GM19239 (cell line): ENCODE results near the gene MTREX.

Experiments
- DNase-seq: peaks from one replicate; pipeline ENCODE4 v3.0.0; 2011; ENCODE audit warnings: low spot score; ENCODE audit not compliant: insufficient read length
- FAIRE-seq: peaks from 2 replicates; lab custom pipeline; 2011; peaks lifted over from hg19 to GRCh38; lab: Jason Lieb, UNC

The MTREX gene

DNA sequence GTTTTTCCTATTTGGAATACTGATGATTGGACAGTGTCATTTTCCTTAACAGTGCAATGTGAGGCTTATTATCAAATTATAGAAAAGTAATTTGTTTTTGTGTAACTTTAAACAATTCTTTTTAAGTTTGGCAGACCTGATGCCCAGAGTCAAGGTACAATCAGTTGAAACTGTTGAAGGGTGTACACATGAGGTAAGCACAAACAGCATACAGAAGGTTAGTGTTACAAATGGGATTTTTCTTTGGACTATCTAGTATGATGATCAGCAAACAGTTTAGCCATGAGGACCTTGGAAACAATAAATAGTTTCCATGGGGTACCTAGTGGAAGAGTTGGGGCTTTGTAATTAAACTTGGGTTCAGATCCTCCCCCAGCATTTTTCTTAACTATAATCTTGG is 16.2 kb downstream of the MTREX start:
- no peak for DNase-seq

DNA sequence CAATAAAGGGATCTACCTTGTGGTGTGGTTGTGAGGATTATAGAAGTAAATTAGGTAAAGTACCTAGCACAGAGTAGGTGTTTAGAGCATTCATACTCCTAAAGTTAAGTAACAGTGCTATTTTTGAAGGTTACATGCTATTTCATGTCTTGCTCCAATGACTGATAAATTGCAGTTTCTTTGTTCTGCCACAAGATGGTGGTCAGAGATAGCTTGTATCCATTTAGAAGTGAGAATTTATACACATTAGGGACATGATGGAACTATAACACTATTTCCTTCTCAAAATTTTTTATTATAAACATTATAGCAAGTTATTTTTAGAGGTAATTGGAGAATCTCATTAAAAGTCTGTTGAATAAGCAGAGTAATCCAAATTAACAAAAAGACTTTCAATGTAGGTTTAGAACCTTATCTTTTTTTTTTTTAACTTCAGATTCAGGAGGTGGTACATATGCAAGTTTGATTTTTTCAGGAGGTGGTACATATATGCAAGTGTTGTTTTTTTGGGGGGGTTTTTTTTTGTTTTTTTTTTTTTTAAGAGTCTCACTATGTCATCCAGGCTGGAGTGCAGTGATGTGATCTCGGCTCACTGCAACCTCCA is 17.1 kb downstream of the MTREX start:
- DNase-seq = no peak
- peak; percentile 88 for FAIRE-seq

More for the DNA sequence above, 16.2 kb downstream of the MTREX start:
- no peak for FAIRE-seq

- peak; percentile 28 for FAIRE-seq
These were observed 17.8 kb downstream of the MTREX start for GRCh38 chr5:55325621-55326020.

GRCh38 chr5:55327281-55327680 is 19.5 kb downstream of the MTREX start:
- FAIRE-seq = no peak
- no peak for DNase-seq

More at GRCh38 chr5:55325621-55326020, 17.8 kb downstream of the MTREX start:
- DNase-seq = no peak

DNA sequence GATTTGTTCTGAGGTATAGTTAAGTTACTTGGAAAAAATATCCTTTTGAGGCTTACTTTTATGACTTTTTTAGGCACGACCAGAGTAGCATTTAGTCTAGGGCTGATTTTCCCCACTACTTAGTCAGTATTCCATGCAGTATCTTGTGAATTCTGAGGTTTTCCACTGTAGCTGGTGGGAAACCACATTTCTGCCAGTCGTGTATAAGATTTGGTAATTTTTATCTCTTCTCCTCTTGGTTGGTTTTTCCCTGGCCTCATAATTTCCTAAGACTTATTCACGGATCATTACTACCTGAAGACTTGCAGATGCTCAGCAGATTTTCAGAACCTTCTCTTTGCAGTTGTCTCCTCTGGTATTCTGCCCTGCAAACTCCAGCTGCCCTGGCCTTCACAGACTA is 23.5 kb downstream of the MTREX start:
- no peak for DNase-seq
- FAIRE-seq = peak; percentile 64

GRCh38 chr5:55333017-55333416 is 25.2 kb downstream of the MTREX start:
- no peak for DNase-seq
- FAIRE-seq = peak; percentile 56

GRCh38 chr5:55333811-55334210 is 26.0 kb downstream of the MTREX start:
- DNase-seq (no peak), FAIRE-seq (no peak)

GRCh38 chr5:55338092-55338613 is 30.4 kb downstream of the MTREX start:
- DNase-seq (no peak), FAIRE-seq (peak; percentile 4)

GRCh38 chr5:55338810-55339243 is 31.0 kb downstream of the MTREX start:
- FAIRE-seq = peak; percentile 45
- DNase-seq = no peak

DNA sequence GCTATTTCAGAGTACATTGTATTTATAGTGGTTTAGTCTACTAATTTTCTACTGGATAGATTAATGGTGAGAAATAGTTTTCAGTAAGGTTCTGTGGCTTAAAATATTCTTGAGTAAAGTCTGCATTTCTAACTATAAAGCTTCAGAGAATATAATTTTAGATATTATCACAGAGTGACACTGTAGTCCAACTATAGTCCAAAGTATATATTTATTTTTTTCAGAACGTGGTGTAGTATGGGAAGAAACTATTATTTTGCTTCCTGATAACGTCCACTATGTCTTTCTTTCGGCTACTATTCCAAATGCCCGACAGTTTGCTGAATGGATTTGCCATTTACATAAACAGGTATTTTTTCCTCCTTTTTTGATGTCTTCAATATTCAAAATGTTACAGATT is 35.3 kb downstream of the MTREX start:
- FAIRE-seq (no peak), DNase-seq (no peak)

- DNase-seq = no peak
These were observed 35.8 kb downstream of the MTREX start for GRCh38 chr5:55343609-55344008.

GRCh38 chr5:55344392-55344992 is 36.7 kb downstream of the MTREX start:
- DNase-seq (peak; percentile 4), FAIRE-seq (peak; percentile 79)

More at GRCh38 chr5:55343609-55344008, 35.8 kb downstream of the MTREX start:
- no peak for FAIRE-seq

GRCh38 chr5:55345327-55345726 is 37.5 kb downstream of the MTREX start:
- no peak for DNase-seq
- FAIRE-seq = no peak

DNA sequence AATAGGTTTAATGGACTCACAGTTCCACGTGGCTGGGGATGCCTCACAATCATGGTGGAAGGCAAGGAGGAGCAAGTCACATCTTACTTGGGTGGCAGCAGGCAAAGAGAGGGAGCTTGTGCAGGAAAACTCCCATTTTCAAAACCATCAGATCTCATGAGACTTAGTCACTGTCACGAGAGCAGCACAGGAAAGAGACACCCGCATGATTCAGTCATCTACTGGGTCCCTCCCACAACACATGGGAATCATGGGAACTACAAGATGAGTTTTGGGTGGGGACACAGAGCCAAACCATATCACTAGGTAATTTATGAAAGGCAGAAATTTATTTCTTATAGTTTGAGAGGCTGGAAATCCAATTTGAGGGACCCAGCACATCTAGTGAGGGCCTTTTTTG is 40.0 kb downstream of the MTREX start:
- FAIRE-seq = no peak
- DNase-seq = no peak

DNA sequence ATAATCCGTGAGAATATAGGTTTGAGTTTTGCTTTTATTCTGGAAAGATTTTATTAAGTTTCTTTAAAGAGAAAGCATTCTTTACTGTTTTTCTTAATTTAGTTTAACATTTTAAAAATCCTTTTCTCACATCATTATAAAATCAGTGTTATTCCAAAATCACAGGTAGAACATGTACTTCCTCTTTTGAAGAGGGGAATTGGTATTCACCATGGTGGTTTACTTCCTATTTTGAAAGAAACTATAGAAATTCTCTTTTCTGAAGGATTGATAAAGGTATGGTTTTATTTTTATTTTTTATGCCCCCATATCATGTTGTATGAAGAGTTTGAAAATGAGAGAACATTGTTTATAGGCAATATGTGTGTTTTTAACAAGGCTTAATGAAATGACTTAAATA is 43.0 kb downstream of the MTREX start:
- FAIRE-seq (no peak), DNase-seq (no peak)

- DNase-seq = no peak
- no peak for FAIRE-seq
These were observed 49.1 kb downstream of the MTREX start for GRCh38 chr5:55356896-55357295.

- no peak for DNase-seq
- no peak for FAIRE-seq
These were observed 52.4 kb downstream of the MTREX start for GRCh38 chr5:55360190-55360589.

GRCh38 chr5:55363856-55364255 is 56.1 kb downstream of the MTREX start:
- FAIRE-seq (no peak), DNase-seq (no peak)

DNA sequence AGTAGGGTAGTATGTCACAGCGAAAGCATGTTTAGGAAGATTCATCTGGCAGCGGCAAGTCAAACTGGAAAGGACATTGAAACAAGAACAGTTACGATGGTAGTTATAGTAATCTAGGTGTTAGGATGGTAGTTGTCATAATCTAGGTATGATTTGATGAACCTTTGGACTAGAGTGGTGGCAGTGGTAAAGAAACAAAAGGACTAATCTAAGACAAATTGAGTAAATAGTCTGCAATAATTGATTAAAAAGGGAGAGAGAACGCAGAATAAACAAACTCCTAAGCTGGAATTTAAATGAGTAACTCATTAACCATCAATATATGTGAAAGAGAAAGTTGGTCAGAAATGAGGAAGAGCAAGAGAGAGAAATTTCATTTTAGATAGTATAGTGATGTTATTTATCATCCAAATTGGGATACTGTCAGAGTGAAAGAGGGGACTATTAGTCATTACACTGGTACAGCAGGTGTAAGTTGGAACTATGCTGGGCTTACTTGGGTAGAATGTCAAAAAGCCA is 56.8 kb downstream of the MTREX start:
- DNase-seq = no peak
- FAIRE-seq = peak; percentile 85

- FAIRE-seq (no peak), DNase-seq (no peak)
These were observed 62.6 kb downstream of the MTREX start for GRCh38 chr5:55370291-55370925.

- DNase-seq (no peak), FAIRE-seq (no peak)
These were observed 63.4 kb downstream of the MTREX start for GRCh38 chr5:55371145-55371544.
